Small intestine (tissue), 7 donors: ENCODE results near the gene TAOK1. TPM values are rescaled to one million over a fixed set of nuclear protein-coding genes. Genes with fewer than 3 reads are reported as not detected.
A peak's percentile ranks its signal among the peaks of the same experiment; 100 is the strongest.

ENCODE experiments used
- DNase-seq, 2 donors: peaks; one replicate each; pipeline versions ENCODE4 v3.0.0 to v3.0.0-alpha.2; 2013
- FAIRE-seq: peaks from 2 replicates; lab custom pipeline; 2012; peaks lifted over from hg19 to GRCh38; lab: Jason Lieb, UNC
- H3K27ac ChIP-seq, 3 donors: one replicate each; pipeline ENCODE4 v1.5.1; 2013; ENCODE audit warnings: low read length in 2 of 3, mild to moderate bottlenecking in 2 of 3, control low read depth in 1 of 3, inconsistent platforms in 1 of 3, low read depth in 1 of 3, moderate library complexity in 1 of 3
- H3K27me3 ChIP-seq, 3 donors: one replicate each; pipeline ENCODE4 v1.6.1; 2013; ENCODE audit warnings: low read length in 3 of 3, inconsistent platforms in 1 of 3; ENCODE audit not compliant: control insufficient read depth in 3 of 3, insufficient read depth in 3 of 3
- H3K36me3 ChIP-seq, 3 donors: one replicate each; pipeline ENCODE4 v1.6.1; 2013; ENCODE audit warnings: low read length in 3 of 3, inconsistent platforms in 1 of 3, low read depth in 1 of 3, mild to moderate bottlenecking in 1 of 3, moderate library complexity in 1 of 3; ENCODE audit not compliant: control insufficient read depth in 3 of 3, insufficient read depth in 2 of 3
- H3K4me1 ChIP-seq, 3 donors: one replicate each; pipeline ENCODE4 v1.6.1; 2013; ENCODE audit warnings: low read length in 2 of 3, inconsistent platforms in 1 of 3, low read depth in 1 of 3, mild to moderate bottlenecking in 1 of 3, moderate library complexity in 1 of 3; ENCODE audit not compliant: control insufficient read depth in 3 of 3, insufficient read depth in 2 of 3
- H3K4me3 ChIP-seq, 3 donors: one replicate each; pipeline ENCODE4 v1.5.1; 2013; ENCODE audit warnings: low read length in 3 of 3, control low read depth in 1 of 3, inconsistent platforms in 1 of 3, low read depth in 1 of 3, mild to moderate bottlenecking in 1 of 3, moderate library complexity in 1 of 3
- H3K9me3 ChIP-seq, 2 donors: one replicate each; pipeline ENCODE4 v1.6.1; 2013; ENCODE audit warnings: low read depth in 1 of 2, low read length in 1 of 2; ENCODE audit not compliant: control insufficient read depth in 2 of 2, insufficient read depth in 1 of 2
- whole genome bisulfite sequencing, 3 donors: extraction: QIAGEN DNeasy Blood & Tissue Kit; methylation state at CpG; one replicate each; pipeline ENCODE4 v1.1.7; 2013; 5-methylcytosine and 5-hydroxymethylcytosine counted together
- polyA plus RNA-seq, 4 donors: library from polyadenylated mRNA; stranded (reverse) in 3 of 4; unstranded in 1 of 4; fragments of 200-250 nt in 3 of 4; fragments of 120-200 nt in 1 of 4; gene quantifications; one replicate each; pipeline versions ENCODE4 v1.2.1 to v1.2.3, GENCODE V29; 2013
- donor health status: healthy with polysubstance abuse.
- donor health status: control.
- donor health status: control.
- donor health status: Bipolar disorder and iron deficiency.
- donor health status: healthy.

The TAOK1 gene
- polyA plus RNA-seq, 4 donors, result 4.1 to 18.8 (median 5.9) TPM

- Histone ChIP-seq H3K4me1 (peaks cover 2 to 31% (median 7%) of the 10 kb centered on the region in 3 donors), H3K4me3 (no peak overlapping the region), H3K27me3 (peaks cover 0 to under 1% (median 0%) of the 10 kb centered on the region in 3 donors), H3K27ac (peak overlapping the region in 1 of 3 donors; percentile 22), H3K9me3 (no peaks in the 10 kb centered on the region), H3K36me3 (peaks cover 0 to 31% (median 9%) of the 10 kb centered on the region in 3 donors)
- FAIRE-seq (no peak), DNase-seq (no peak)
- 74 to 92% (median 87%) methylated on average over 6 of the region's 6 CpGs for WGBS, 3 donors
Observed at GRCh38 chr17:29560316-29560715, 170.2 kb downstream of the TAOK1 start.

GRCh38 chr17:29561554-29562517, 171.7 kb downstream of the TAOK1 start:
- no peak for FAIRE-seq
- peaks cover 2 to 37% (median 6%) of the 10 kb centered on the region in 3 donors for H3K4me1 ChIP-seq
- H3K36me3 ChIP-seq, result peaks cover 0 to 31% (median 9%) of the 10 kb centered on the region in 3 donors
- WGBS, 3 donors, result 65 to 87% (median 78%) methylated on average over 17 of the region's 17 CpGs
- H3K9me3 ChIP-seq, result no peaks in the 10 kb centered on the region
- peak in 1 of 2 donors; percentile 15 for DNase-seq
- no peak overlapping the region for H3K4me3 ChIP-seq
- H3K27me3 ChIP-seq, result peaks cover 0 to 8% (median 0%) of the 10 kb centered on the region in 3 donors
- peak overlapping the region in 1 of 3 donors; percentile 41 for H3K27ac ChIP-seq

GRCh38 chr17:29562615-29563014, 172.5 kb downstream of the TAOK1 start:
- peaks cover 0 to 31% (median 9%) of the 10 kb centered on the region in 3 donors for H3K36me3 ChIP-seq
- peaks cover 0 to 8% (median 0%) of the 10 kb centered on the region in 3 donors for H3K27me3 ChIP-seq
- no peaks in the 10 kb centered on the region for H3K9me3 ChIP-seq
- peak overlapping the region in 2 of 3 donors; percentile 6 to 41 for H3K27ac ChIP-seq
- no peak for DNase-seq
- FAIRE-seq, result no peak
- no peak overlapping the region for H3K4me3 ChIP-seq
- peaks cover under 1 to 30% (median 6%) of the 10 kb centered on the region in 3 donors for H3K4me1 ChIP-seq
- WGBS, 3 donors, result 85 to 91% (median 87%) methylated on average over 18 of the region's 18 CpGs

GRCh38 chr17:29563816-29564215, 173.7 kb downstream of the TAOK1 start:
- H3K9me3 ChIP-seq, result no peaks in the 10 kb centered on the region
- peaks cover 0 to 29% (median 6%) of the 10 kb centered on the region in 3 donors for H3K4me1 ChIP-seq
- H3K4me3 ChIP-seq, result no peak overlapping the region
- no peak for DNase-seq
- peaks cover 0 to 8% (median 0%) of the 10 kb centered on the region in 3 donors for H3K27me3 ChIP-seq
- no peak overlapping the region for H3K27ac ChIP-seq
- H3K36me3 ChIP-seq, result peaks cover 0 to 31% (median 9%) of the 10 kb centered on the region in 3 donors
- FAIRE-seq, result no peak
- WGBS, 3 donors, result 93 to 100% (median 98%) methylated on average over 3 of the region's 3 CpGs

- Histone ChIP-seq H3K4me3 (peak overlapping the region; percentile 52 to 68 (median 57)), H3K9me3 (no peaks in the 10 kb centered on the region), H3K27ac (peak overlapping the region; percentile 74 to 97 (median 75)), H3K27me3 (peaks cover 0 to 8% (median 0%) of the 10 kb centered on the region in 3 donors), H3K4me1 (peaks cover 0 to 39% (median 8%) of the 10 kb centered on the region in 3 donors), H3K36me3 (peaks cover 0 to 41% (median 9%) of the 10 kb centered on the region in 3 donors)
- no peak for FAIRE-seq
- WGBS, 3 donors, result 2 to 14% (median 6%) methylated on average over 41 to 55 of the region's 55 CpGs
- peak; percentile 73 to 86 for DNase-seq
Observed at GRCh38 chr17:29565643-29566472, 175.7 kb downstream of the TAOK1 start.

GRCh38 chr17:29566473-29567303, 176.5 kb downstream of the TAOK1 start, which contains the start of gene ABHD15:
Gene ABHD15 (minus strand): TSS chr17:29567037. CDS start chr17:29566966, 71 bp downstream.
- FAIRE-seq (no peak), DNase-seq (peak; percentile 84 to 93)
- Histone ChIP-seq H3K4me3 (peak within 1 kb of the TSS; percentile 52 to 74 (median 68)), H3K27ac (peak within 1 kb of the TSS; percentile 86 to 99 (median 97)), H3K36me3 (peaks cover 0 to 43% (median 6%) of the 10 kb centered on the region in 3 donors), H3K4me1 (peaks cover 0 to 42% (median 8%) of the 10 kb centered on the region in 3 donors), H3K9me3 (no peaks in the 10 kb centered on the region), H3K27me3 (peaks cover 0 to 8% (median 0%) of the 10 kb centered on the region in 3 donors)
- WGBS, 3 donors, result 0 to 1% (median 1%) methylated on average over 76 to 94 of the region's 94 CpGs

GRCh38 chr17:29567304-29567553, 177.1 kb downstream of the TAOK1 start:
- Histone ChIP-seq H3K36me3 (peaks cover 0 to 43% (median 5%) of the 10 kb centered on the region in 3 donors), H3K9me3 (no peaks in the 10 kb centered on the region), H3K4me1 (peaks cover 0 to 43% (median 8%) of the 10 kb centered on the region in 3 donors), H3K4me3 (peak overlapping the region; percentile 52 to 74 (median 68)), H3K27me3 (peaks cover 0 to 8% (median 0%) of the 10 kb centered on the region in 3 donors), H3K27ac (peak overlapping the region; percentile 86 to 99 (median 97))
- no peak for FAIRE-seq
- WGBS, 3 donors, result 0% methylated on average over 17 to 27 of the region's 27 CpGs
- no peak for DNase-seq
